Right lung (tissue), 5 donors: ENCODE data around the gene PHF19. TPM values are rescaled to one million over a fixed set of nuclear protein-coding genes. Genes with fewer than 3 reads are reported as not detected.

Experiments used
- DNase-seq, 2 donors: peaks; one replicate each; pipeline ENCODE4 v3.0.0-alpha.2; 2013
- polyA plus RNA-seq, 5 donors: library from polyadenylated mRNA; unstranded; fragments of 120-200 nt; gene quantifications; one replicate each; pipeline versions ENCODE4 v1.2.1 to v1.2.3, GENCODE V29; 2013; ENCODE audit warnings: inconsistent platforms in 1 of 5, low replicate concordance in 1 of 5; ENCODE audit not compliant: insufficient read length in 5 of 5, insufficient read depth in 1 of 5

Gene PHF19
- polyA plus RNA-seq, 5 donors: 39.1 to 56.8 (median 45.6) TPM

DNA sequence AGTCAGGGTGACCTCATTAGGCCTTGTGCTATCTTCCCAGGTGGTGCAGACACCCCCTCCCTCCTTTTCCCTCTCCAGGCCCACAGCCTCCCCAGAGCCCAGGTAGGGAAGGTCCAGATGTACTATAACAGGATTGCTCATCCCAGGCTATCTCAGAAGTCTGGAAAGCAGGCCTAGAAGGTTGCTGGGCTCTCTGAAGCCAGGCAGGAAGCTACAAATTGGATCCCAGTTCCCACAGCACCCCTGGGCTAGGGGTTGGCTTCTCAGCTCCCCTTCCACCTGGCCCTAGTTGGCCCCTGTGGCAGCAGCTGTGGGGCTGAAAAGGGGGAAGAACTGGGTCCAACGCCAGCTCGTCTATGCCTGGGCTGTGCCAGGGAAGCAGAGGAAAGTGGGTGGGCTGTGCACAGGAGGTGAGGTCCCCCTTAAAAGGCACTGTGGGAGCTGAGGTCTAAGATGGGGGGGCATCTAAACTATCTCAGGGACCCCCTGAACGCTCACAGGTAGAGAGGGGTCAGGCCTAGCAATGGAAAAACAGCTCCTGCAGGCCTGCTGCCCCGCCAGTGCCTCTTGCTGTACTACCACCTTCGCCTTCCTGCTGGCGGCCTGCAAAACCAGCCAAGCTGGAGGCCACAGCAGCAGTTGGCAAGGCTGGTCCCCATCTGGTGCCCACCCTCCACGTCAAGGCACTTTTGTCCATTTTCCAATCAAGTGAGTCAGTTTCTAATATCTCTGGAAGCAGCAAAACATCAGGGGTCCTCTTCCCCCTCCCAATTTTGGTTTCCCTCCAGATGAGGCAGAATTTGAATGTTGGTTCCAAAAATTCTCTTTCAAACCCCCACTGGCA lies 20.9 kb downstream of the PHF19 start:
- no peak for DNase-seq

DNA sequence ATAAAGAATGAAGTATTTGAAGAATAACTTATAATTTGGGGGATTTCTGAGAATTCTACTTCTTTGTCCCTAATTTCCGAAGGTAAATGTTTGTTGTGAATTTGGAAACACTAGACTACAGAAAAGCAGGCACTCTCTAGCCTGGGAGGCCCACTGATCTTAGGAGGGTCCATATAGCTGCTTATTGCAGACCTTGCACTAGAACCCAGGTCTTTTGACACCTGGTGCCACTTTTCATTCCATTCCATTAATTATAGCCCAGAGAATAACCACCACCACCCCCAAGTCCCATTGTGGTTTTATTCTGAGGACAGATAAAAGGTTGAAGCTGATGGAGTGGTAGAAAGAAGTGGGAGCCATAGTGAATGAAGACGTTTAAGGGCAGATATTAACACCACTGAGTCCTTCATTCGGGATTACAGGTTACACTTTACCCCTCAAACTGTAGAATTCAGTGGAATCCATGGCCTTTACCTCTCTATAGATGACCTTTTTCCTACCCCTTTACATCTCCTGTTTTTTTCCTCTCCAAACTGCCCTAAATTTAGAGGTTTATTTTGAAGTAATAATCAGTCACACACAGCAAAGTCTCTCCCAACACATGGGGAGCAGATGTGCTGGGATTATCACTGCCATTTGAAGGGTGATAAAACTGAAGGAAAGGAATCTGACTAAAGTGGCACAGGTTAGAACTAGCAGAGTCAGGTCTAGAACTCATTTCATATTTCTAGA lies 22.2 kb downstream of the PHF19 start:
- no peak for DNase-seq

DNA sequence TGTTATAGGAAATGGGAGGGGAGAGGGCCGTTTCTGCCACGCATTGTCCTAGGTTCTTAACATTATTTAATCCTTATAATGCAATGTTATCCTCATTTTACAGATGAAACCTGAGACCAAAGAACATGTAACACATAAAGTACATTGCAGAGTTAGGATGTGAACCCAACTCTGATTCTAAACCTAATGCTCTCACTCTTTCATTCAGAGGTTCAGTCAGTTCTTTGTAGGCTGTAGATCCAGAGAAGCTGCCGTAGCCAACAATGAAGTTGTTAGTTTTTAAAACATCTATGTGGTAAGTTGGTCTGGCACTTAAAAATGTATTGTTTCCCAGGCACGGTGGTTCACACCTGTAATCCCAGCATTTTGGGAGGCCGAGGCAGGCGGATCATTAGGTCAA lies 23.8 kb downstream of the PHF19 start:
- DNase-seq: no peak

DNA sequence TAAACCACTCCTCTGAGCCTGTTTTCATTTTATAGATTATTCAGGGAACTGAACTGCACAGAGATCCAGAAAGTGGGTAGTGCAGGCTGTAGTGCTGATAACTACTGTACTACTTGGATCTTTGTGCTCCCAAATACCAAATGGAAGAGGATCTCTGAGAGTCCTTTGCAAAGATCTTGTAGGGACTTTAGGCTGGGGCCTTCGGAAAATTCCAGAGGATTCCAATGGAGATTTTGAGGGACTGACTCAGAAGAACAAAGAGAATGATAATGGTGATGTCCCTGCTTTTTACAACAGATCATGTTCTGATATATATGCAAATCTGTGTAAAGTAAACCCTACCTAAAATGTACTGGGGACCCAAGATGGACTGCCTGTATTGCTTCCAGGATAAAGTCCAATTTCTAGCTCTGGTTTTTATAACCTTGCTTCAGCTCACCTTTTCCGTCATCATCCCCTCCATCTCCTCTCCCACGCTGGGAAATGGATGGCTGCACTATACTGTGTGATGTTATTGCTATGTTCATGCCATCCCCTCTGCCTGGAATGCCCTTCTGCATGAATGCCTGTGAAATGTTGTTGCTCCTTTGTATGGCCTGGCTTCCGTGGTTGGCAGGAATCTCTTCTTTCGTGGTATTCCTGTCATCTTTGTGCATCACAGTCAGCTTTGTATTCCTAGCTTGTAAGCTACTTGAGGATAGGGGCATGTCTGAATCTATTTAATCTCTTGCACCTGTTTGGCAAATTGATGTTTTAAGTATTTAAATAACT lies 24.6 kb downstream of the PHF19 start:
- DNase-seq: no peak

DNA sequence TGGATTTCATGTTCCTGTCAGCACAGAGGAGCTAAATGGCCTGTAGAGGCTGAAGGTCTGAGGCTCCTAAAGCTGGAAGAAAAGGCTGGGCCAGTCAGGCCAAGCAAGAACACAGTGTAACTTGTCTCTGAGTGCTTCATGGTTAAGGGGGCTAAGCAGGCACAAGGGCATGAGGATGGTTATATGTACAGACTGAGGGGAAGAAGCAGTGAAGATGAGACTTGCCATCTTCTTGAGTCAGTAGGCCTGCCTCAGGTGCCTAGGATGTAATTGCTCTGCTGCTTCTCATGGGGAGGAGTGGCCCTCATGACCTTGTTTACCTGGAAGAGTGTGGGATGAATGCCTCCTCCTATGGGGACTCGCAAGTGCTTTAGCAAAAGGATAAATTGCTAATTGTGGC lies 25.5 kb downstream of the PHF19 start:
- no peak for DNase-seq

DNA sequence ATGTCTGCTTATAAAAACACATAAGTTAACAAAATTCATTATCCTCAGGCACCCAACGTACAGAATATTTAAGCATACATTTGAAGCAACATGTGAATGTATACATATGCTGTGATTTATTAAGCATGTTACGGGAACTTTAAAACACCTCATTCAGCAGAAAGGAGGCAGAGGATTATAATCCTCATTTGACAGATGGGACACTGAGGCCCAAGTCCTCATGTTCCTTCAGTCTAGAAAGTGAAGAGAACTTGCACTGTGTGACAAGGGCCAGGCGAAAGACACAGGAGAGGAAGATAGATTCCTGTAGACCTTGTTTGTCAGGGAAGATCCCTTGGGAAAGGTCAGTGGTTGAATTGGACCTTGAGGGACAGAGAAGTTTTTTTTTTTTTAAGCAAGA lies 26.7 kb downstream of the PHF19 start:
- no peak for DNase-seq

DNA sequence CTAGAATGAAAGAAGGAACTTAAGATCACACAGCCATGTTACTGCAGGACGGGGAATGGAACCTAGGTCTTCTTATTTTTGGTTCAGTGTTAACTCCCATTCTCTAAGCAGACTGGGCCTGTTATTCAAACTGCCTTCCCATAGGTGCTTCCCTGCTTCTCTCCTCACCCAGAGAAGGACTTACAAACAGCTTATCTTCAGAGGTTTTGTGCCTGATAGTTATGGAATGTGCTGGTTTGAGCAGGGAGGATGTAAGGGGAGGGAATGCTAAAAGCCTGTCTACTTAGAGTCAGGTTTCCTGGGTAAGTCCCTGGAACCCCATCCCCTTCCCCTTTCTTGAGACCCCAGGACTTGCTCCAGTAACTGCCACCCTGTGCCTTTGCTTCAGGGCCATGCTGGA lies 30.1 kb downstream of the PHF19 start:
- no peak for DNase-seq

DNA sequence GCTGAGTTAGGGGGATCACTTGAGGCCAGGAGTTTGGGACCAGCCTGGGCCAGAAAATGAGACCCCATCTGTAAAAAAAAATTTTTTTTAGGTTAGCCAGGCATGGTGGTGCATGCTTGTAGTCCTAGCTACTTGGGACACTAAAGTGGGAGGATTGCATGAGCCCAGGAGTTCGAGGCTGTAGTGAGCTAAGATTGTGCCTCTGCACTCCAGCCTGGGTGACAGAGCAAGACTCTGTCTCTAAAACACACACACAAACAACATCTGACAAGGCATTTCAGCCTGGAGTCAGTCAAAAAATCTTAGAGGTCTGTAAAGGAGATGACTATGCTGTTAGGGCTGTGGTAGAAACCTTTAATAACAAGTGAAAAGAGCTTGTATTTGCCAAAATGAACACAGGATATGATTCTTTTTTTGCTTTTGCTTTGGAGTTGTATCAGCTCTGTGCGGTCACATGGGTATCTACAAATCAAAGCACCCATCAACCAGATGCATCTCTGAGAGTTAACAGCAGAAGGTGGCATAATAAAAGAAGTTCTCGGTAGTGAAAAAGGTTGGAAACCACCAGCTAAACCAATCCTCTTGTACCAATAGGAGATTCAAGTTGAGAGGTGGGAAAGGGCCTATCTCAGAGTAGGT lies 30.6 kb downstream of the PHF19 start:
- no peak for DNase-seq

DNA sequence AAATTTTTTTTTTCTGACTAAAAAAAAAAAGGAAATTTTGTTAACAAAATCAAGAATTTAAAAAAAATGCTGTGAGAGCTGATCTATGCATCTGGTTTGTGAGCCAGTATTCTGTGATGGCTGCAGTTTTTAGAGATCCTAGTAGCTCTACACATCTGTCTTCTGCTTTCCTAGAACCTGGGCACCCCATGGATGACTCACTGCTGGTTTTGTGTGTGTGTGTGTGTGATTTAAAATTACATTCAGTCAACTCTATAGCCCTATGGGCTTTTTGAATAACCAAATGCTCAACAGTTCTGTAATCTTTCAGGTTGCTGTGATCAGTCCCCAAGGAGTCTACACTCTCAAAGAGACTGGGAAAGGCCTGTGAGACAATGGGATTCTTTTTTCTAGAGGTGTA lies 31.7 kb downstream of the PHF19 start:
- no peak for DNase-seq

DNA sequence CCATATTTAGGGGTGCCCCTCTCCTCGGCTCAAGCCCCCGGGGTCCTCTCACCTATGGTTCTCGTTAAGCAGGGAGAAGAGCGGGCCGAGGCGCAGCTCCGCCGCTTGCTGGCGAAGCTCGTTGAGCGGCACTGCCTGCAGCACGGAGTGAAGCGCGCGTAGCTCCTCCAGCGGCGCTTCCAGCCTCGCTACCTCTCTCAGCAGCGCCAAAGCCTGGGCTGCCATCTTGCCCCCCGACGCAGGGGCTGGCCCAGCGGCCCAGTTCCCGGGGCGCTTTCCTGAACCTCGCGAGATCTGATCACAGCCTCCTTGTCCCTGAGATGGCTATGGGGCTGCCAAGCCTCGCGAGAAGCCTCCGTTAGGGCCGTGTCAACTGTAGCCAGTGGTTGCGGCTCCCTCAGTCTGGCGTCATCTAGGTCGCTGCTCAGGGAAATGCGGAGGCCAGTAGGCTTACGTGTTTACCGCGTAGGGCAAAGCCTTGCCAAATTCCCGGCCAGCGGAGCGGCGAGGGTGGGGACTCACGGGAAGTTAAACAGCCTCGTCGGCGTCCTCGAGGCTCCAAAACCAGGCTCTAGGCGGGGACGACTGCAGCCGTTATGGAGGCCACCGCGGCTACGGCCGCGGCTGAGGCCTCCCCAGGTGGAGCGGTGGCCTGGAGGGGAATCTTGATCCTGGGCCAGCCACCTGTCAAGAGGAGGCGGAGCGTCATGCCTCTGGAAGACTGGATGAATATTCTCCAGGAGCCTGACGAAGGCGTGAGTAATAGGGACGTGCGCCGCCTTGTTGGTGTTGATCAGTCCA lies 34.1 kb downstream of the PHF19 start, which contains the start of gene PSMD5:
TSS of gene PSMD5 (minus strand) at position 238 of the 801 bp plus-strand sequence. CDS start at position 225, 13 bp downstream.
- DNase-seq: peak; percentile 93 to 95

DNA sequence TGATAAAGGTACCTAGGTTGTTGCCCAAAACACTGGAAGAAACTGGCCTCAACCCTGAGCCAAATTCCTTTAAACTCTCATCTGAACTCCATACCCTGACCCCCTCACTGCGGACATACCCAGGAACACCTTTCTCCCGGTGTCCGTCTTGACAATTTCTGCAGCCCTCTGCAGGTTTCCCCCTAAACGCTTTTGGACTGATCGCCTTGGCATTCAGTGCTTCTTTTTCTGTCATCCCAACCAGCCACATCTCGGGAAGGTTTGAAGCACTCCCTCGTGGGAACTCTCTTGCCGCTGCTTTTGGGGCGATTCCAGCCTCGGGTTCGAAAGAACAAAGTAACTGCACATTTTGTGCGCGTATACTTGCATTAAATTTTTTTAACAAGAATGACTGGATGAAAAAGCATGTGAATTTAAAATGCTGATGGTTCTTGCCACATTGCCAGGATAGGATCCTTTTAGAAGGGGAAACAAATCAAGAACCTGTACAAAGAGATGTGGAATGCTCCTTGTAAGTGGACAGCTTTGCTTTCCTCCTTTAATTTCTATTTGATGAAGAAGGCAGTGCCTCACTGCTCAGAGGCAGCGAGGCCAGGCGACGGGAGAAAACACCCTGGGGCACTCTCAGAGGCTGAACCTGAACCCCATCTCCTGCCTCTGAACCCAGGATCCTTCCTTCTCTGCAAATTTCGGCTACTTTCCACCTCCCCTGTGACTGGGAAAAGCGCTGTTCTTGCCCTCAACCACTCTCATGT lies 34.9 kb downstream of the PHF19 start:
- peak in 1 of 2 donors; percentile 9 for DNase-seq

DNA sequence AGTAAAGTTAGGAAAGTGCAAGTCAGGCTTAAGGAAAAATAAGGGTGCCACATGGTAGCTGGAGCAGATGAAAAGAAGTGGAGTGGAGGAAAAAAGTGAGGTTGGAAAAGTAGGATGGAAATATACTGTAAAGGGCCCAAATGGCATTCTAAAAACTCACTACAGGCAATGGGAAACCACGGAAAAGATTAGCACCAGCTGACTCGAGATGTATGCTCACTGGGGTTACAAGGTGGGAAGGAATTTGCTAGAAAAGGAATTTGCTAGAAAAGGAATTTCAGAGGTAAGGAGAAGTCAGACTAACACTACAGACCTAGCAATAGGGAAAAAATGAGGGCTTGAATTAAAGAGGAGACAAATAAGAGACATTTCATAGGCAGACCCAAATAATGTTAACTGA lies 37.8 kb downstream of the PHF19 start:
- no peak for DNase-seq

DNA sequence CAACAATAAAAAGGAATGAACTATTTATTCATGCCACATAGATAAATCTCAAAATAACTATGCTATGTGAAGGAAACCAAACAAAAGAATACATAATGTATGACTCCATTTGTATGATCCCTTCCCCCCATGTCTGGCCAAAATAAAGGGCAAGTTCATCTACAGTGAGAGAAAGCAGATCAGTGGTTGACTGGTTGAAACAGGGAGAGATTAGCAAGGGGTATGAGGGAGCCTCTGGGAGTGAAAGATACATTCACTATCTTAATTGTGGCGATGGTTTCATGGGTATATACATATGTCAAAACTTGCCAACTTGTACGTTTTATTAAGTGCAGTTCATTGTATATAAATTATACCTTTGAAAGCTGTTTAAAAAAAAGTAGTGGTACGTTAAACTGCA lies 39.1 kb downstream of the PHF19 start:
- no peak for DNase-seq

DNA sequence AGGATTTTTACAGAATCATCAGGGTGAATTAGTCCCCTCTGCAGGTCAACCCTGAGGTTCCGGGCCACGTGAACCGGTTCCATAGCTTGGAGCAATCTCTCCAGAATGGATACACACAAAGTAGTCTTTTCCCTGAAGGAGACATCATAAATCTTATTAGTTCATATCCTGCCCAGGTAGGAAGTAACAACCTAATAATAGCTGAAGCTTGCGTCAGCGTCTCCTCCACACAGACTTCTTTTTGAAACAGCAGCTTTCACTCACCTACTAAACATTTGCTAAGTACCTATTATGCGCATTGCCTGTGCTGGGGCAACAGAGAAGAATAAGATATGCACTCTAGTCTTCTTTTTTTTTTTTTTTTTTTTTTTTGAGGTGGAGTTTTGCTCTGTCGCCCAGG lies 43.7 kb downstream of the PHF19 start:
- no peak for DNase-seq

DNA sequence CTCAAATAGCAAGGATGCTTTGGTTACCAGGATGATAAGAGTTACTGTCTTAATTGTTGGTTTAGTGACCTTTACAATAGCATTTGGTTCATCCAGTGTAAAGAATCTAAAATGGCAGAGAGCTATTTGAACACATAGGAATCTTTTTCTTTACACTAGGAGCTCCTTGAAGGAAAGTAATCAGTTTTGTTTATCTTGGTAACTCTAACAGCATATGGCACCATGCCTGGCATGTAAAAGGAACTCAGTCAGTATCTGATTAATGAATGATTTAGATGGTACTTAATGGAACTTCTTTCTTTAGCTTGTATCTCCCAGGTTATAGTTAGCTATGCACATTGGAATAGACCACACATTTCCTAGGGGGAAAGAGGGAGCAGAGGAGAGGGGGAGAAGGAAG lies 44.2 kb downstream of the PHF19 start:
- DNase-seq: no peak

DNA sequence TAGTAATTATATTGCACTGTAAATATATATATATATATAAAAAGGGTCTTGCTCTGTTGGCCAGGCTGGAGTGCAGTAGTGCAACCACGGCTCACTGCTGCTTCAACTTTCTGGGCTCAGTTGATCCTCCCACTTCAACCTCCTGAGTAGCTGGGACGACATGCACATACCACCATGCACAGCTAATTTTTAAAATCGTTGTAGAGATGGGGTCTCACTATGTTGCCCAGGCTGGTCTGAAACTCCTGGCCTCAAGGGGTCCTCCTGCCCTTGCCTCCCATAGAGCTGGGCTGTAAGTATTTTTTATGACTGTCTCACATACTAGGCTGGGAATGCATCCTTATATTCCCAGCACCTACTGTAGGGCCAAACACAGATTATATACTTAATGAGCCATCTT lies 46.1 kb downstream of the PHF19 start:
- DNase-seq: no peak

DNA sequence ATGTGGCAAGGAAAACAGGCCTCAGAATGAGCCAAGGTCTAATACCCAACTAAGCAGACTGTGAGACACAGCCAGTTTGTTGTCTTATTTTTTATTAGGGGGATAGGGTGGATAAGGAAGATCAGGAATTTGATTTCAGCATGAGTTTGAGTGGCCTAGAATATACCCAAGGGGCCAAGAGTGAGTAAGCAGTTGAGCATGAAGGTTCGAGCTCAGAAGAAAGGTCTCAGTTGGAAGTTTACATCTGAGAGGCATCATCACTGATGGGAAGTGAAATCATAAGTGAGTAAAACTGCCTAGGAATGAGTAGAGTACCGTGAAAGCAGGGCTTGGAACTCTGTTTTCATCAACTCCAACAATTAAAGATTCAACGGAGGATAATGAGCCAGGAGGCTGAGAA lies 46.8 kb downstream of the PHF19 start:
- DNase-seq: no peak

DNA sequence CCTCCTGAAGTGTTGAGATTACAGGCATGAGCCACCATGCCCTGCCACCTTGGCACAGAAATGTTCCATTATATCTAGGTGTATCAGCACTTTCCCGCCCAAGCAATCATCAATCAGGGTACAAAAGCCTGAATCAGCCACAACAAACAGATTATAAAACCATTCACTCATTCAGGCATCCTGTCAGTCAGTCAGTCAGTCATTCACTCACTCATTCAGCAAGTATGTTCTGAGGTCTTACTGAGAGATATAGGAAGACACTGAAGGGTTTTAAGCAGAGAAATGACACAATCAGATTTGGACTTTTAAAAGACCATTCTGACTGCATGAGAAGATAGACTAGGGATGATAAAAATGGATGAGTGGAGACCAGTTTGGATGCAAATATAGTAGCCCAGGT lies 47.3 kb downstream of the PHF19 start:
- no peak for DNase-seq

DNA sequence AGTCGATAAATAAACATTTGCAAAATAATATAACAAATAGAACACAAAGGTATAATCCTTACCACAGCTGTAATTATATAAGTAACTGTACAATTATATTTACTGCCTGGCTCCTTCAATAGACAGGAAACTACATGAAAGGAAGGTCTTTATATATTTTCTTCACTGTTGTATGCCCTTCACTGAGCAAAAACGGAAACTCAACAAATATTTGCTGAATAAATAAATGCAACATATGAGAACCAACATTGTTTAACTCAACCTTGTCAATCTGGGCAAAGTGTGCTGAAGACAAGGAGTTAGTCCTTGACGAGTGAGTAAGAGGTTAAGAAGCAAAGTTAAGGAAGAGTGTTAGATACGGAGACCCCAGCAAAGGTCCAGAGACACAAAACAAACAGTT lies 56.9 kb downstream of the PHF19 start:
- no peak for DNase-seq

DNA sequence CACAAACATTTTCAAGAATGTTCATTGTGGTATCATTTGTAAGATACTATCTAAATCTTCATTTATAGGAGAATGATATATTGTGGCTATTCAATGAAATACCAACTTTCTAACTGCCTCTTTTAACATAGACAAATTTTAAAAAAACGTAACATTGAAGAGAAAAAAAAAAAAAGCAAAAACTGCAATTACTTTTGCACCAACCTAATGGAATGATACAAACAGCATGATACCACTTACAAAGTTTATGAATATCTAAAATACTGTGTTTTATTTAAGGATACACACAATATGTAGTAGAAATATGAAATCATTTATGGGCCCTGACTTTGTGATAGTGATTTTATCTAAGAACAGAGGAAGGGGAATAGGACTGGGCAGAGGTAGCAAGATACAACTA lies 58.4 kb downstream of the PHF19 start:
- no peak for DNase-seq
